Measurements from ENCODE around the gene CENPX.

Gene CENPX

DNA sequence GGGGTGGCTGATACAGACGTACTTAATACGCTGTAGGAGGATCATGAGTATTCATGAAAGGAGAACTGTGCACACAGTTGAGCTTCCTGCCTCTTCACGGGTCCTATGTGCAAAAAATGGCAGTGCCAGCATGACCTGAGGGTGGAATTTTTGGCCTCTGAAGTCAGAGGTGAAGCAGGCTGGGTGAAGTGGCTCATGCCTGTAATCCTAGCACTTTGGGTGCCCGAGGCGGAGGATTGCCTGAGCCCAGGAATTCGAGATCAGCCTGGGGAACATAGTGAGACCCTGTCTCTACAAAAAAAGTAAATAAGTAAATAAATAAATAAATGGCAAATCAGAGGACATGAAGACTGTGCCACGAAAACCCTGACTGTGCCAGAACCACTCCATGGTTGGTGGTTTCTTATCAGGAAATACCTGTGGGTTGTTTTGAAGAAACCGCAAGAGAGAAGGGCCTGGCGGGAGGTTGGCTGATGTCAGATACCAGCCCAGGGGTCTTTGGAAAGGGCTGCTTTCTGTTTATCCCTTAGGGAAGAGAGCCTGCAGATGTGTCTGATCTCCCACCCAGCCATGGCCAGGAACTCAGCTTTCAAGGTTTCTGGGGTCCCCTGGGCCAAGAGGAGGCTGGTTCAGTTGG is 41.9 kb downstream of the CENPX start:
- DNase-seq (ENCODE audit: low read depth, low spot score), result no peak

DNA sequence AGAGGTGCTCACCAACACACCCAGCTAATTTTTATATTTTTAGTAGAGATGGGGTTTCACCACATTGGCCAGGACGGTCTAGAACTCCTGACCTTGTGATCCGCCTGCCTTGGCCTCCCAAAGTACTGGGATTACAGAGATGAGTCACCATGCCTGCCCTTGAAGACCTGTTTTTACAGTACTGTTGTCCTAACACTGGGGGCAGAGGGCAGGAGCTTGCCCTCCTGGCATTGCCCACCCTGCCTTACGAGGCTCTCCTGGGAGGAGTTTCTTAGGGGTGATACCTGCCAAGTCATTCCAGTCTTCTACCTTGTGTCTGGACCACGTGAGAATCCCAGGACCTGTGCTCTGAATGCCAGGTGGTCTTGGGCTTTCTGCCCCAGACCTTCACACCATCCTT is 42.6 kb downstream of the CENPX start:
- DNase-seq (ENCODE audit: low read depth, low spot score), result no peak

GRCh38 chr17:81978524-81979298 is 44.0 kb downstream of the CENPX start:
- DNase-seq (ENCODE audit: low read depth, low spot score), result no peak

GRCh38 chr17:81977211-81977808 is 45.4 kb downstream of the CENPX start, which contains the start of gene ASPSCR1:
Gene ASPSCR1, plus strand, starts transcription at chr17:81977629. Its CDS starts 18 bp downstream, at chr17:81977647.
- DNase-seq (ENCODE audit: low read depth, low spot score), result peak; percentile 78

DNA sequence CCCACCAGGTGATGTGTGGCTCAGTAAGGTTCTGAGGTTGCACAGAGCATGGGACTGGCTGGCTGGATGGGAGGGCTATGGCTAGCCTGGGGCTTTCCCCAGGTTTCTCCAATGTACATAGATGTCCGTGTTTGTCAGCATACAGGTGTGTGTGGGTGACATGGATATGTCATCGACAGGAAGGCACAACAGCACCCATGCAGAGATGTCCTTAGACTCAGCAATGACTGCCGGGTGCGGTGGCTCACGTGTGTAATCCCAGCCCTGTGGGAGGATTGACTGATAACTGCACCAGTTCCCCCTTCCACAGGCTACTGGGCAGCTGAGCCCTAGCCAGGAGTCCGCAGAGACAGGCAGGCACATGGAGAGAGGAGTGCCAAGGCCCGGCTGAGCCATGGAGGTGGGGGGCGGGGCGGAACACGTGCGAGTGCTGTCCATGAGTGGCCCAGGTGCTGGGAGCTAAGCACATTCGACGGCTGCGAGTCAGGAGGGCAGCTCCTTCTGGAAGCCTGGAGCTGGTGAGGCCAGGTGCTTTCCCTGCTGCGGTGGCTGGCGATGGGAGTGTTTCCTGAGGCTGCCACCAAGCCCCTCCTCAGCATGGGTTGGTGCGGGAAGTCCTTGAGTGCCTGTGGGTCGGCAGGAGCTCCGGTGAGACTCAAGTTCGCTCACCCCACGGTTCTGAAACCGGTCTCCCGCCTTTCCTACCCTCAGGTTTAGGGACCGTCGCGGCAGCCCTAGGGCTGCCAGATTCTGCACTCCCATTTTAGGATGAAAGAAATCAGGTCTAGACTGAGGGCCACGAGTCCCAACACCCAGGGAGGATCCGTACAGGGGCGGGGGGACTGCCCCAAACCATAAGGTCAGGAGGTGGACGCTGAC is 46.1 kb downstream of the CENPX start:
- DNase-seq (ENCODE audit: low read depth, low spot score), result no peak

GRCh38 chr17:81973432-81973831 is 49.2 kb downstream of the CENPX start:
- DNase-seq (ENCODE audit: low read depth, low spot score), result no peak

DNA sequence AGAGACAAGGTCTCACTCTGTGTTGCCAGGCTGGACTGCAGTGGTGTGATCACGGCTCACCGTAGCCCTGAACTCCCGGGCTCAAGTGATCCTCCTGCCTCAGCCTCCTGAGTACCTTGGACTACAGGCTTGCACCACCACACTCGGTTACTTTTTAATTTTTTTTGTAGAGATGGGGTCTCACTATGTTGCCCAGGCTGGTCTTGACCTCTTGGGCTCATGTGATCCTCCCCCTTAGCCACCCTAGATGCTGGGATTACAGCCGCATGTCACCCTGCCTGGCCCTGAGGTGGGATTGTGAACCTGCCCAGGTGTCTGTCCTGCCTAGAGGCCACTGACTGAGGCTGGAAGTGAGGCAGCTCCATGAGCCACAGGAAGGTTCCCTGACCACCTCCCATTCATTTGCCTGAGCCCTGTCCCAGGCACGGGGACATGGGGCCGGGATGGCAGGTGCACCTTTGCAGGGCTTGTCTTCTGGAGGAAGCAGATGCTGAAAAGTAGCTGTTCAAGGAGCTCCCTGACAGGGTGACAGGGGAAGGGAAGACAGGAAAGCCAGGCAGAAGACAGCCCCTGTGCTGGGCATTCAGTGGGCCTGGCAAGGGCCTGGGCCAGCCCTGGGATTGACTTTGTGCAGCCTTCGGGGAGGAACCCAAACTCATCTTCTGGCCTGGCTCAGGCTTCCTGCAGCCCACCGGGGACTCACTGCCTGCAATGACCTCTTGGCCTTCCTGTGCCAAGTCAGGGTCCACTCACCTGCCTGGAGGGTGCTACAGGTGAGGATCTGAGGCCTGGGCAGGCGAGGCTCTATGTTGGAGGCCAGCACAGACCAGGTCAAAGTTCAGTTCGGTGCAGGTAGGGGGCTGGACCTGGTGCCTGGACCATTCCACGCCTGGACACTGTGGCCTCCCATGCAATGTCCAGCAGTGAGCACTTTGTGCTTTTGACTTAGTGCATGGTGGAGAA is 53.5 kb downstream of the CENPX start:
- no peak for DNase-seq (ENCODE audit: low read depth, low spot score)
